ELR (cell line): ENCODE results near the gene FOXD4L1.
"Not testable (repeated sequence)": the region's sequence is repeated elsewhere in the genome, so short reads cannot be mapped to it uniquely, and the experiment has no call there.

ENCODE experiments used
- DNase-seq: peaks from one replicate; pipeline ENCODE4 v3.0.0-alpha.2; 2015; ENCODE audit warnings: low read depth

The FOXD4L1 gene

GRCh38 chr2:113524986-113525385 lies 26.5 kb downstream of the FOXD4L1 start:
- not testable (repeated sequence) for DNase-seq

- not testable (repeated sequence) for DNase-seq
These were observed 29.0 kb downstream of the FOXD4L1 start for GRCh38 chr2:113527350-113528045.

- not testable (repeated sequence) for DNase-seq
These were observed 29.7 kb downstream of the FOXD4L1 start for GRCh38 chr2:113528126-113528525.

GRCh38 chr2:113528904-113529303 lies 30.4 kb downstream of the FOXD4L1 start:
- DNase-seq, result not testable (repeated sequence)

- DNase-seq, result not testable (repeated sequence)
These were observed 34.5 kb downstream of the FOXD4L1 start for GRCh38 chr2:113532991-113533390.

GRCh38 chr2:113536573-113536972 lies 38.1 kb downstream of the FOXD4L1 start:
- DNase-seq, result not testable (repeated sequence)

DNA sequence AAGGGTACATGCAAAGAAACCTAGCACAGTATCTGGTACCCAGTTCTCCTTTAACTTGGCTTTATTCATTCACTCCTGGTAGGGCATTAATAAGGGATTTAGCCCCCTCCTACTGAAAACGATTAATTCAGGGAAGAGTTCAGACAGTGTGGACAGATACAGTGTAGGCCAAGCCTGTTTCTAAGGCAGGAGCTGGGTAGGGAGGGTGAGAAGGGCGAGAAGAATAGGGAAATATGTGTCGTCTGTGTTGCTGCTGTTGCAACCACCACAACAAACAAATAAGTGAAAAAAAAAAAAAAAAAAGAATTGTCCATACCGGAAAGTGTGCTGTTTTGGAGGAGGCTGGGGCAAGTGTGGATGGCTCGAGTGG lies 42.4 kb downstream of the FOXD4L1 start:
- not testable (repeated sequence) for DNase-seq

GRCh38 chr2:113541204-113541975 lies 42.9 kb downstream of the FOXD4L1 start:
- DNase-seq, result peak; percentile 38

- peak; percentile 2 for DNase-seq
These were observed 43.6 kb downstream of the FOXD4L1 start for GRCh38 chr2:113541976-113542485.

- DNase-seq, result not testable (repeated sequence)
These were observed 44.1 kb downstream of the FOXD4L1 start for GRCh38 chr2:113542529-113542928.
